Measurements from ENCODE around the gene HERPUD1. TPM values are rescaled to one million over a fixed set of nuclear protein-coding genes. Genes with fewer than 3 reads are reported as not detected.

Gene HERPUD1
- total and polyA plus RNA-seq, 2 of the 13 experiments (the other 11 are each of a cell fraction or from before 2014, with no cell fraction given): 96.2 to 323 TPM

DNA sequence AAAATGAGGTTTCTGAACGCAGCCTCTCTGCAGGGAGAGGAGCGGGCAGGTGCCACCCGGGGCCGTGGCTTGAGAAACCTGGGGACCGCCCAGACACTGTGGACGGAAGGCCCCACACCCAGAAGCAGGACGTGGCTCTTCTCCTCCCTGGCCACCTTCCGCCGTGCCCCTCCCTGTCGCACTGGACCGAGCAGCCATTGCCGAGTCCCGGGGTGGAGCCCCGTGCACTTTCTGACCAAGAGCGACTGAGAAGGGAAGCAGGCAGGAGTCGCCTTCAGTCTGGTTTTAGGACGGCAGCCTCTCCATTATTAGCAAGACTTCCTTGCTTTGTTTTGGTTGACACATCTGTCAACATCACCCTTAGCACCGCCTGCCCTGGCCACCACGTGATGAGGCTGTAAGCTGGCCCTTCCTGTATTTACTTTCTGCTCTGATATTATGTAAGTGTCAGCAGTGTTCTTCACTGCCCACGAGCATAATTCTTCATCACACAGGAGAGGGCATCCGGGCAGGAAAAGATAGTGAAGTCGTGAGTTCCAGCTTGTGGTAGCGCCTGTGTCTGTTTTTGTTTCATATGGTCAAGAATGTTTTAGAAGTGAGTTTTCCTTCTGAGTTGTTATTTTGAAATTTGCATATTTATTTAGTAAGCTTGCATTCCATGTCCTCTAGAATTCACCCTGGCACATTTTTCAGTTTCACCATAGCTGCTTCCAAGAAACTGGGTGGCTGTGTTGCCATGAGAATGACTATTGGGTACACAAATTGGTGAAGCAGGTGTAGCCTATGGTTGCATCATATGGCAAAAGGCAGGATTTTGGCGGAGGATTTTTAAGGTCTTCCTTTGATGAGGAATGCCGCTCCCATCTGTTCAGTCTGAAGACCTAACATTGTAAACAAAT, 1.0 kb downstream of the HERPUD1 start:
- FAIRE-seq: peak; percentile 87
- Histone ChIP-seq H3K27me3 (ENCODE audit: control insufficient read depth in 1 of 2, insufficient read depth in 2 of 2, low read length in 2 of 2) (no peaks in the 10 kb centered on the region; a peak in 1 of 5 replicates), H3K4me3 (replicated peaks in 1 of 3; ENCODE audit: insufficient read depth in 1 of 3, low read depth in 2 of 3, low read length in 3 of 3) (peak overlapping the region; percentile 93 to 97 (median 94)), H4K20me1 (ENCODE audit: insufficient read depth, low read length) (peaks cover 55% of the 10 kb centered on the region), H3K79me2 (ENCODE audit: insufficient read depth, low read length) (peaks cover 58% of the 10 kb centered on the region), H3K27ac (ENCODE audit: extremely low read length, insufficient read depth, low read length) (peak overlapping the region; percentile 80), H3K9ac (ENCODE audit: insufficient read depth, low read depth, low read length) (peak overlapping the region; percentile 95), H3K4me2 (ENCODE audit: low read depth, low read length) (peak overlapping the region; percentile 90), H3K4me1 (ENCODE audit: insufficient read depth, low read length) (peaks cover 55% of the 10 kb centered on the region), H2AFZ (ENCODE audit: low read length) (no peak overlapping the region), H3K9me3 (ENCODE audit: low read length) (no peaks in the 10 kb centered on the region), H3K36me3 (replicated peaks in 1 of 2; ENCODE audit: control insufficient read depth in 1 of 2, insufficient read depth in 2 of 2, low read length in 2 of 2) (peaks cover 8 to 40% of the 10 kb centered on the region in 2 experiments)
- POLR2A ChIA-PET: interaction anchor here (0.7 to 8.3 kb wide), 18 partner anchors 8 to 325 kb away, joined by 3 to 232 read pairs (median 5); partner anchors contain the start of genes CPNE2, MT2A, NLRC5 and SLC12A3
- peak; percentile 94 for DNase-seq (ENCODE audit: low spot score)
- CTCF ChIA-PET (ENCODE audit: low intra/inter-chr PET ratio, low total read pairs): no interaction called here
- BruUV-seq (replicated peaks): no TSS peak
- ATAC-seq: peak; percentile 68
- intact Hi-C loops (cut with micrococcal nuclease; ENCODE audit: unreplicated experiment): loop anchor here (1.0 to 5.0 kb wide), 3 partner anchors 11 to 121 kb away; no protein-coding TSS in a partner anchor
- whole genome bisulfite sequencing (ENCODE audit: low lambda C conversion rate): 2% methylated on average over 17 of the region's 25 CpGs
- in situ Hi-C loops (cut with HindIII; ENCODE audit: extremely low pct_ligation_motif_present, low pct_unique_long_range_greater_than_20kb): no loop called here
- TF ChIP-seq PAX8 (CRISPR knock-in tag; IDR thresholded peaks at IDR 0.05; ENCODE audit: borderline replicate concordance) (no peak), ZNF33B (CRISPR knock-in tag; IDR thresholded peaks at IDR 0.05) (no peak), ZNF3 (CRISPR knock-in tag; IDR thresholded peaks at IDR 0.05) (no peak), AGO2 (optimal IDR thresholded peaks at IDR 0.05; ENCODE audit: low read depth, low read length) (peak; percentile 84), ZFP90 (CRISPR knock-in tag; IDR thresholded peaks at IDR 0.05; ENCODE audit: borderline replicate concordance) (no peak), PTBP1 (IDR thresholded peaks at IDR 0.05; ENCODE audit: low read depth, low read length, poor library complexity, severe bottlenecking) (no peak), PRPF4 (IDR thresholded peaks at IDR 0.05; ENCODE audit: low read depth, low read length, poor library complexity, severe bottlenecking) (no peak), PHF20 (CRISPR knock-in tag; IDR thresholded peaks at IDR 0.05) (no peak; the same call in 1 of the 2 replicates), DMAP1 (CRISPR knock-in tag; IDR thresholded peaks at IDR 0.05) (peak; percentile 71), HOXA9 (CRISPR knock-in tag; IDR thresholded peaks at IDR 0.05; ENCODE audit: borderline replicate concordance) (no peak), ZMAT3 (CRISPR knock-in tag; conservative IDR thresholded peaks at IDR 0.05) (no peak; the same call in 1 of the 2 replicates), ZNF816 (CRISPR knock-in tag; IDR thresholded peaks at IDR 0.05; ENCODE audit: borderline replicate concordance) (no peak), TEAD2 (CRISPR knock-in tag; IDR thresholded peaks at IDR 0.05) (no peak), NFE2L2 (IDR thresholded peaks at IDR 0.05; ENCODE audit: low read length) (no peak), ZFP1 (CRISPR knock-in tag; IDR thresholded peaks at IDR 0.05) (no peak), ATF7 (IDR thresholded peaks at IDR 0.05) (no peak), ATF7 (CRISPR knock-in tag; IDR thresholded peaks at IDR 0.05) (no peak), POLR2G (IDR thresholded peaks at IDR 0.05; ENCODE audit: low read depth, low read length) (peak; percentile 74), AKAP8 (CRISPR knock-in tag; IDR thresholded peaks at IDR 0.05) (no peak)
- TF ChIP-seq, protein P1, sequence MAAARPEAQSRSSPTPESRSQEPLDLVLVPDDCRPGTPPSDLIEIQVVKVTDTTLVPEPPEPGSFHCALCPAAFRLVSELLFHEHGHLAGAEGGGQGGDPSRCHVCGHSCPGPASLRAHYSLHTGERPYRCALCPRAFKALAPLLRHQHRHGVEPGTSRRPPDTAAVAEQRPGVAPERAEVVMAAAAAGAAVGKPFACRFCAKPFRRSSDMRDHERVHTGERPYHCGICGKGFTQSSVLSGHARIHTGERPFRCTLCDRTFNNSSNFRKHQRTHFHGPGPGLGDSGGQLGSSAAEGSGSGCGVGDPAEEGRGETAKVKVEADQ (CRISPR knock-in tag; IDR thresholded peaks at IDR 0.05; ENCODE audit: borderline replicate concordance): no peak
- TF ChIP-seq, protein P2, sequence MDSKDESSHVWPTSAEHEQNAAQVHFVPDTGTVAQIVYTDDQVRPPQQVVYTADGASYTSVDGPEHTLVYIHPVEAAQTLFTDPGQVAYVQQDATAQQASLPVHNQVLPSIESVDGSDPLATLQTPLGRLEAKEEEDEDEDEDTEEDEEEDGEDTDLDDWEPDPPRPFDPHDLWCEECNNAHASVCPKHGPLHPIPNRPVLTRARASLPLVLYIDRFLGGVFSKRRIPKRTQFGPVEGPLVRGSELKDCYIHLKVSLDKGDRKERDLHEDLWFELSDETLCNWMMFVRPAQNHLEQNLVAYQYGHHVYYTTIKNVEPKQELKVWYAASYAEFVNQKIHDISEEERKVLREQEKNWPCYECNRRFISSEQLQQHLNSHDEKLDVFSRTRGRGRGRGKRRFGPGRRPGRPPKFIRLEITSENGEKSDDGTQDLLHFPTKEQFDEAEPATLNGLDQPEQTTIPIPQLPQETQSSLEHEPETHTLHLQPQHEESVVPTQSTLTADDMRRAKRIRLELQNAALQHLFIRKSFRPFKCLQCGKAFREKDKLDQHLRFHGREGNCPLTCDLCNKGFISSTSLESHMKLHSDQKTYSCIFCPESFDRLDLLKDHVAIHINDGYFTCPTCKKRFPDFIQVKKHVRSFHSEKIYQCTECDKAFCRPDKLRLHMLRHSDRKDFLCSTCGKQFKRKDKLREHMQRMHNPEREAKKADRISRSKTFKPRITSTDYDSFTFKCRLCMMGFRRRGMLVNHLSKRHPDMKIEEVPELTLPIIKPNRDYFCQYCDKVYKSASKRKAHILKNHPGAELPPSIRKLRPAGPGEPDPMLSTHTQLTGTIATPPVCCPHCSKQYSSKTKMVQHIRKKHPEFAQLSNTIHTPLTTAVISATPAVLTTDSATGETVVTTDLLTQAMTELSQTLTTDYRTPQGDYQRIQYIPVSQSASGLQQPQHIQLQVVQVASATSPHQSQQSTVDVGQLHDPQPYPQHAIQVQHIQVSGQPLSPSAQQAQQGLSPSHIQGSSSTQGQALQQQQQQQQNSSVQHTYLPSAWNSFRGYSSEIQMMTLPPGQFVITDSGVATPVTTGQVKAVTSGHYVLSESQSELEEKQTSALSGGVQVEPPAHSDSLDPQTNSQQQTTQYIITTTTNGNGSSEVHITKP (CRISPR knock-in tag; IDR thresholded peaks at IDR 0.05; ENCODE audit: low read depth): no peak
